Measurements from ENCODE around the gene CUL1. TPM values are rescaled to one million over a fixed set of nuclear protein-coding genes. Genes with fewer than 3 reads are reported as not detected.
A peak's percentile ranks its signal among the peaks of the same experiment; 100 is the strongest.

CUL1 gene
- polyA plus RNA-seq, 1 donor from 2014 or later: 77.5 TPM

GRCh38 chr7:148706368-148706767, 7.7 kb downstream of the CUL1 start:
- no peaks in the 10 kb centered on the region for H3F3A ChIP-seq (ENCODE audit: insufficient read depth, low read length, poor library complexity, severe bottlenecking)
- no peaks in the 10 kb centered on the region for H3K9me3 ChIP-seq (ENCODE audit: low read length)
- H3K9me2 ChIP-seq (ENCODE audit: insufficient read depth, low read length): no peaks in the 10 kb centered on the region
- H4K20me1 ChIP-seq (ENCODE audit: insufficient read depth): no peaks in the 10 kb centered on the region
- no peaks in the 10 kb centered on the region for H3K36me3 ChIP-seq (ENCODE audit: insufficient read depth, low read length)
- H3K27me3 ChIP-seq (ENCODE audit: insufficient read depth, low read depth, low read length): no peaks in the 10 kb centered on the region
- no peak overlapping the region for H3K4me2 ChIP-seq (ENCODE audit: low read length)
- no peak overlapping the region for H3K27ac ChIP-seq (ENCODE audit: low read length)
- no peak overlapping the region for H3K4me3 ChIP-seq (ENCODE audit: low read length)
- H2AFZ ChIP-seq (ENCODE audit: low read depth, low read length): no peak overlapping the region
- TF ChIP-seq MXI1 (conservative IDR thresholded peaks at IDR 0.05; ENCODE audit: poor library complexity, severe bottlenecking) (no peak), POLR2AphosphoS5 (IDR thresholded peaks at IDR 0.05) (no peak), EP300 (conservative IDR thresholded peaks at IDR 0.05; ENCODE audit: poor library complexity, severe bottlenecking) (no peak), TAF1 (IDR thresholded peaks at IDR 0.05; ENCODE audit: low read depth) (no peak)
- no peak overlapping the region for H3K9ac ChIP-seq (ENCODE audit: low read length)
- peaks cover 89% of the 10 kb centered on the region for H3K79me2 ChIP-seq (replicated peaks; ENCODE audit: insufficient read depth, low read length)

GRCh38 chr7:148708026-148708885, 9.6 kb downstream of the CUL1 start:
- no peak overlapping the region for H3K9ac ChIP-seq (ENCODE audit: low read length)
- H3F3A ChIP-seq (ENCODE audit: insufficient read depth, low read length, poor library complexity, severe bottlenecking): no peaks in the 10 kb centered on the region
- no peak overlapping the region for H3K4me2 ChIP-seq (ENCODE audit: low read length)
- no peak overlapping the region for H3K27ac ChIP-seq (ENCODE audit: low read length)
- H4K20me1 ChIP-seq (ENCODE audit: insufficient read depth): no peaks in the 10 kb centered on the region
- H2AFZ ChIP-seq (ENCODE audit: low read depth, low read length): no peak overlapping the region
- TF ChIP-seq RAD21 (conservative IDR thresholded peaks at IDR 0.05) (no peak), EZH2 (IDR thresholded peaks at IDR 0.05; ENCODE audit: borderline replicate concordance, insufficient read depth, low read length, poor library complexity, severe bottlenecking) (no peak), TAF1 (IDR thresholded peaks at IDR 0.05; ENCODE audit: low read depth) (no peak), EP300 (conservative IDR thresholded peaks at IDR 0.05; ENCODE audit: poor library complexity, severe bottlenecking) (no peak), SMC3 (conservative IDR thresholded peaks at IDR 0.05; ENCODE audit: poor library complexity) (no peak), MXI1 (conservative IDR thresholded peaks at IDR 0.05; ENCODE audit: poor library complexity, severe bottlenecking) (no peak), POLR2AphosphoS5 (IDR thresholded peaks at IDR 0.05) (no peak), REST (IDR thresholded peaks at IDR 0.05; ENCODE audit: borderline replicate concordance) (no peak)
- TF ChIP-seq, protein P1, sequence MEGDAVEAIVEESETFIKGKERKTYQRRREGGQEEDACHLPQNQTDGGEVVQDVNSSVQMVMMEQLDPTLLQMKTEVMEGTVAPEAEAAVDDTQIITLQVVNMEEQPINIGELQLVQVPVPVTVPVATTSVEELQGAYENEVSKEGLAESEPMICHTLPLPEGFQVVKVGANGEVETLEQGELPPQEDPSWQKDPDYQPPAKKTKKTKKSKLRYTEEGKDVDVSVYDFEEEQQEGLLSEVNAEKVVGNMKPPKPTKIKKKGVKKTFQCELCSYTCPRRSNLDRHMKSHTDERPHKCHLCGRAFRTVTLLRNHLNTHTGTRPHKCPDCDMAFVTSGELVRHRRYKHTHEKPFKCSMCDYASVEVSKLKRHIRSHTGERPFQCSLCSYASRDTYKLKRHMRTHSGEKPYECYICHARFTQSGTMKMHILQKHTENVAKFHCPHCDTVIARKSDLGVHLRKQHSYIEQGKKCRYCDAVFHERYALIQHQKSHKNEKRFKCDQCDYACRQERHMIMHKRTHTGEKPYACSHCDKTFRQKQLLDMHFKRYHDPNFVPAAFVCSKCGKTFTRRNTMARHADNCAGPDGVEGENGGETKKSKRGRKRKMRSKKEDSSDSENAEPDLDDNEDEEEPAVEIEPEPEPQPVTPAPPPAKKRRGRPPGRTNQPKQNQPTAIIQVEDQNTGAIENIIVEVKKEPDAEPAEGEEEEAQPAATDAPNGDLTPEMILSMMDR (IDR thresholded peaks at IDR 0.05; ENCODE audit: poor library complexity, severe bottlenecking): no peak
- H3K9me2 ChIP-seq (ENCODE audit: insufficient read depth, low read length): no peaks in the 10 kb centered on the region
- H3K9me3 ChIP-seq (ENCODE audit: low read length): no peaks in the 10 kb centered on the region
- H3K79me2 ChIP-seq (replicated peaks; ENCODE audit: insufficient read depth, low read length): peaks cover 74% of the 10 kb centered on the region
- peak overlapping the region; percentile 9 for H3K4me3 ChIP-seq (ENCODE audit: low read length)
- H3K27me3 ChIP-seq (ENCODE audit: insufficient read depth, low read depth, low read length): no peaks in the 10 kb centered on the region
- no peaks in the 10 kb centered on the region for H3K36me3 ChIP-seq (ENCODE audit: insufficient read depth, low read length)
